Medulla oblongata (tissue), 1 donor: ENCODE measurements around the gene PHF24.
"Not testable (repeated sequence)": the region's sequence is repeated elsewhere in the genome, so short reads cannot be mapped to it uniquely, and the experiment has no call there.

Source experiments
- DNase-seq: peaks from one replicate; pipeline ENCODE4 v3.0.0-alpha.2; 2015; ENCODE audit errors: extremely low spot score

Gene PHF24

GRCh38 chr9:34996905-34997279 lies 38.8 kb downstream of the PHF24 start:
- DNase-seq = no peak

- no peak for DNase-seq
Observed at GRCh38 chr9:34997379-34997781, 39.3 kb downstream of the PHF24 start.

GRCh38 chr9:34998266-34998665 lies 40.2 kb downstream of the PHF24 start:
- no peak for DNase-seq

GRCh38 chr9:34999576-34999975 lies 41.5 kb downstream of the PHF24 start:
- DNase-seq = no peak

- no peak for DNase-seq
Observed at GRCh38 chr9:35000535-35001284, 42.6 kb downstream of the PHF24 start.

GRCh38 chr9:35001285-35001677 lies 43.2 kb downstream of the PHF24 start:
- no peak for DNase-seq

- no peak for DNase-seq
Observed at GRCh38 chr9:35001803-35002502, 43.9 kb downstream of the PHF24 start.

- no peak for DNase-seq
Observed at GRCh38 chr9:35002623-35003022, 44.5 kb downstream of the PHF24 start.

- DNase-seq = not testable (repeated sequence)
Observed at GRCh38 chr9:35004299-35004698, 46.2 kb downstream of the PHF24 start.

GRCh38 chr9:35010351-35010958 lies 52.4 kb downstream of the PHF24 start:
- no peak for DNase-seq

GRCh38 chr9:35014517-35014916 lies 56.4 kb downstream of the PHF24 start:
- no peak for DNase-seq

GRCh38 chr9:35023443-35023842 lies 65.4 kb downstream of the PHF24 start:
- DNase-seq = not testable (repeated sequence)

GRCh38 chr9:35026671-35027070 lies 68.6 kb downstream of the PHF24 start:
- DNase-seq = no peak

GRCh38 chr9:35027374-35027773 lies 69.3 kb downstream of the PHF24 start:
- DNase-seq = no peak

GRCh38 chr9:35027860-35028259 lies 69.8 kb downstream of the PHF24 start:
- no peak for DNase-seq

- no peak for DNase-seq
Observed at GRCh38 chr9:35028341-35028740, 70.3 kb downstream of the PHF24 start.

- no peak for DNase-seq
Observed at GRCh38 chr9:35029241-35029640, 71.2 kb downstream of the PHF24 start.

- DNase-seq = no peak
Observed at GRCh38 chr9:35029852-35030251, 71.8 kb downstream of the PHF24 start.
